PC-3 (cell line): ENCODE data around the gene CELF2. TPM values are rescaled to one million over a fixed set of nuclear protein-coding genes. Genes with fewer than 3 reads are reported as not detected.

Experiments
- ATAC-seq: fragments of 200-7000 bp; cut with Tn5 transposase; 2 replicates; pipeline ENCODE4 v1.9.1; 2020; ENCODE audit warnings: mild to moderate bottlenecking, moderate library complexity
- BruUV-seq: library from RNA; stranded (reverse); fragments of 400-500 nt; replicated peaks from 2 replicates; lab custom pipeline; 2021; lab: Mats Ljungman, UMichigan
- CTCF ChIA-PET: fragments of 300-600 bp; sonication (Branson Sonifier 250); formaldehyde crosslinking; loops from one replicate; lab custom pipeline; 2022; ENCODE audit warnings: antibody characterized with exemption; lab: Charles Lee
- POLR2A ChIA-PET: fragments of 300-600 bp; sonication (Branson Sonifier 250); formaldehyde crosslinking; loops from one replicate; lab custom pipeline; 2022; ENCODE audit warnings: antibody characterized with exemption; ENCODE audit not compliant: unreplicated experiment; lab: Charles Lee
- DNase-seq: peaks from one replicate; pipeline ENCODE4 v3.0.0-alpha.2; 2015
- H2AFZ ChIP-seq: fragments of 300-600 bp; sonication (generic); 2 replicates; pipeline ENCODE4 v1.6.0; 2016; ENCODE audit warnings: antibody characterized with exemption, low read length
- H3F3A ChIP-seq: fragments of 300-600 bp; sonication (generic); one replicate; pipeline ENCODE4 v1.6.0; 2017; ENCODE audit warnings: antibody characterized with exemption, low read length, control low read depth, mild to moderate bottlenecking; ENCODE audit not compliant: unreplicated experiment
- H3K27ac ChIP-seq: fragments of 300-600 bp; sonication (generic); 2 replicates; pipeline ENCODE4 v1.5.1; 2016; ENCODE audit warnings: mild to moderate bottlenecking, low read length
- H3K27me3 ChIP-seq: fragments of 300-600 bp; sonication (generic); 2 replicates; pipeline ENCODE4 v1.6.1; 2016; ENCODE audit warnings: low read length, mixed read lengths
- H3K36me3 ChIP-seq: fragments of 300-600 bp; sonication (generic); 2 replicates; pipeline ENCODE4 v1.6.1; 2016; ENCODE audit warnings: low read depth, mixed run types, low read length, mixed read lengths
- H3K4me1 ChIP-seq: fragments of 300-600 bp; sonication (generic); 2 replicates; pipeline ENCODE4 v1.5.1; 2016; ENCODE audit warnings: low read length; ENCODE audit not compliant: insufficient read depth
- H3K4me2 ChIP-seq: fragments of 300-600 bp; sonication (generic); 2 replicates; pipeline ENCODE4 v1.6.0; 2016; ENCODE audit warnings: low read length
- H3K4me3 ChIP-seq: fragments of 300-600 bp; sonication (generic); 2 replicates; pipeline ENCODE4 v1.5.1; 2016; ENCODE audit warnings: mild to moderate bottlenecking, low read length, mixed read lengths
- H3K79me2 ChIP-seq: fragments of 300-600 bp; sonication (generic); 2 replicates; pipeline ENCODE4 v1.6.1; 2017; ENCODE audit warnings: low read length, mixed read lengths
- H3K9ac ChIP-seq: fragments of 300-600 bp; sonication (generic); 2 replicates; pipeline ENCODE4 v1.6.0; 2016; ENCODE audit warnings: mild to moderate bottlenecking, low read length
- H3K9me2 ChIP-seq: fragments of 300-600 bp; sonication (generic); replicated peaks from 2 replicates; pipeline ENCODE4 v1.6.1; 2016; ENCODE audit warnings: mixed run types, low read length, mixed read lengths
- H3K9me3 ChIP-seq: fragments of 300-600 bp; sonication (generic); 2 replicates; pipeline ENCODE4 v1.6.1; 2016; ENCODE audit warnings: low read length, mixed read lengths
- H4K20me1 ChIP-seq: fragments of 300-600 bp; sonication (generic); 2 replicates; pipeline ENCODE4 v1.6.1; 2016; ENCODE audit warnings: low read length, mixed read lengths
- EZH2 ChIP-seq: fragments of 300-600 bp; sonication (generic); IDR thresholded peaks from one replicate; pipeline ENCODE4 v1.6.1; 2017; ENCODE audit warnings: antibody characterized with exemption, mild to moderate bottlenecking, low read length; ENCODE audit not compliant: unreplicated experiment
- EZH2phosphoT487 ChIP-seq: fragments of 300-600 bp; sonication (generic); IDR thresholded peaks from 2 replicates; pipeline ENCODE4 v1.6.1; 2018; ENCODE audit warnings: mild to moderate bottlenecking, antibody characterized with exemption, low read length, borderline replicate concordance
- intact Hi-C: fragments of 100-400 bp; cut with micrococcal nuclease; formaldehyde crosslinking; loops from 2 replicates; pipeline ENCODE4 v1.9.0; 2023
- total RNA-seq: library from RNA; depleted of rRNA; stranded (reverse); fragments of >200 nt; gene quantifications from 2 replicates; pipeline ENCODE4 v1.2.3, GENCODE V29; 2014
- TF ChIP-seq, protein P1 (sequence below): fragments of 300-600 bp; sonication (generic); conservative IDR thresholded peaks from 2 replicates; pipeline ENCODE4 v1.5.1; 2017; ENCODE audit warnings: antibody characterized with exemption, low read depth, mild to moderate bottlenecking, low read length

CELF2 gene
- total RNA-seq, 1 experiment from 2014 or later, result not detected

DNA sequence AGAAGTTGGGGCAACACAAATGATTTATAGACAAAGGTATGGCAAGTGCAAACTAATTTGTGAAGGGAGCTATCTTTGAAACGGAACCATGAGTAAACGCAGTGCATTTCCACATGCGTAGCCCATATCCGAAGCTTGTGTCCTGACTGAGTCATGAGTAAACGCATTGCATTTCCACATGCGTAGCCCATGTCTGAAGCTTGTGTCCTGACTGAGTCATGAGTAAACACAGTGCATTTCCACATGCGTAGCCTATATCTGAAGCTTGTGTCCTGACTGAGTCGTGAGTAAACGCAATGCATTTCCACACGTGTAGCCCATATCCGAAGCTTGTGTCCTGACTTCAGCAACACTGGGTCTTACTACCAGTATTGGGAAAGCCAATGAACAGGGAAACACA is 95.0 kb downstream of the CELF2 start:
- ATAC-seq (no peak), DNase-seq (peak; percentile 6)
- no peaks in the 10 kb centered on the region for H3K9me3 ChIP-seq
- H3K27ac ChIP-seq, result no peak overlapping the region
- no peak overlapping the region for H3K9ac ChIP-seq
- no peak for TF ChIP-seq EZH2phosphoT487
- no peaks in the 10 kb centered on the region for H3K79me2 ChIP-seq
- no peak overlapping the region for H3K4me2 ChIP-seq
- H3K9me2 ChIP-seq, result no peaks in the 10 kb centered on the region
- no peaks in the 10 kb centered on the region for H3K36me3 ChIP-seq
- no peak overlapping the region for H3K4me3 ChIP-seq
- intact Hi-C loops, result no loop called here
- no peaks in the 10 kb centered on the region for H3K4me1 ChIP-seq
- POLR2A ChIA-PET, result no interaction called here
- no TSS peak for BruUV-seq
- no peaks in the 10 kb centered on the region for H3K27me3 ChIP-seq
- H2AFZ ChIP-seq, result no peak overlapping the region
- H4K20me1 ChIP-seq, result no peaks in the 10 kb centered on the region
- no peaks in the 10 kb centered on the region for H3F3A ChIP-seq
- CTCF ChIA-PET, result no interaction called here

DNA sequence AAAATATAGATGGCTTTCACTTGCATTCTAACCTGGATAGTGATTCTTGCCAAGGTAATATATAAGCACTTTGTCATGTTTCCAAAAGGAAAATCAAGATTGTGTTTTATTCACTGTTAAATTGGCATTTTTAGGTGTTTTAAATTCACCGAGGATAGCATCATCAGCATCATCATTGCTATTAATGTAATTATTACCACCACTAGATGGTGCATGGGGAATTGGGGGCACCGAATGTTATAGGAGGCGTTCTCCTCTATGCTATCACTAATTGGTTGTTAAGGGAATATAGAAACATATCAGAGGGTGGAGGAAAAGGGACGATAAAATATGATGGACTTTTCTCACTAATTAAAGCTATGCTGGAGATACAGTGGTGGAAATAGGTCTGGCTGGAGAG is 95.5 kb downstream of the CELF2 start:
- intact Hi-C loops, result no loop called here
- ChIA-PET POLR2A (no interaction called here), CTCF (no interaction called here)
- ATAC-seq, result no peak
- Histone ChIP-seq H3K9me3 (no peaks in the 10 kb centered on the region), H2AFZ (no peak overlapping the region), H3K9ac (no peak overlapping the region), H3K27ac (no peak overlapping the region), H3K4me3 (no peak overlapping the region), H3K27me3 (no peaks in the 10 kb centered on the region), H3K4me1 (no peaks in the 10 kb centered on the region), H3K4me2 (no peak overlapping the region), H3K9me2 (no peaks in the 10 kb centered on the region), H4K20me1 (no peaks in the 10 kb centered on the region), H3F3A (no peaks in the 10 kb centered on the region), H3K79me2 (no peaks in the 10 kb centered on the region), H3K36me3 (no peaks in the 10 kb centered on the region)
- BruUV-seq, result no TSS peak
- no peak for DNase-seq
- no peak for TF ChIP-seq EZH2
- TF ChIP-seq, protein P1, sequence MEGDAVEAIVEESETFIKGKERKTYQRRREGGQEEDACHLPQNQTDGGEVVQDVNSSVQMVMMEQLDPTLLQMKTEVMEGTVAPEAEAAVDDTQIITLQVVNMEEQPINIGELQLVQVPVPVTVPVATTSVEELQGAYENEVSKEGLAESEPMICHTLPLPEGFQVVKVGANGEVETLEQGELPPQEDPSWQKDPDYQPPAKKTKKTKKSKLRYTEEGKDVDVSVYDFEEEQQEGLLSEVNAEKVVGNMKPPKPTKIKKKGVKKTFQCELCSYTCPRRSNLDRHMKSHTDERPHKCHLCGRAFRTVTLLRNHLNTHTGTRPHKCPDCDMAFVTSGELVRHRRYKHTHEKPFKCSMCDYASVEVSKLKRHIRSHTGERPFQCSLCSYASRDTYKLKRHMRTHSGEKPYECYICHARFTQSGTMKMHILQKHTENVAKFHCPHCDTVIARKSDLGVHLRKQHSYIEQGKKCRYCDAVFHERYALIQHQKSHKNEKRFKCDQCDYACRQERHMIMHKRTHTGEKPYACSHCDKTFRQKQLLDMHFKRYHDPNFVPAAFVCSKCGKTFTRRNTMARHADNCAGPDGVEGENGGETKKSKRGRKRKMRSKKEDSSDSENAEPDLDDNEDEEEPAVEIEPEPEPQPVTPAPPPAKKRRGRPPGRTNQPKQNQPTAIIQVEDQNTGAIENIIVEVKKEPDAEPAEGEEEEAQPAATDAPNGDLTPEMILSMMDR, result peak; percentile 28; the same call in 1 of the 2 replicates

DNA sequence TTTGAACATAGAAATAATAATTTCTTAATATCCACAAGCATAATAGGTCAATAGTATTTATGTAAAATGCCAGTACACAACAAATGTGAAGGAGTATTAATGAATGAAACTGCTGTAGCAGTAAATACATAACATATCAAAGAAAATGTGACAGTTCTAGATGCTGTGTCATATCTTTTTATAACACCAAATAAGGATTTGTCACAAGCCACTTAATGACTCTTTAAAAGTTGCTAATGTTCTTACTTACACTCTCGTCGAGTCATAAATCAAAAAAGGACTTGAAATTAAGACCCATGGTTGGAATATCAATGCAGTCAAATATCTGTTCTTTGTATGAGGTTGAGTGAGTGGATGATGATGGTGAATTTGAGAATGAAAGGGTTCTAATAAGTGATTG is 96.6 kb downstream of the CELF2 start:
- H3K9me3 ChIP-seq, result no peaks in the 10 kb centered on the region
- ChIA-PET CTCF (no interaction called here), POLR2A (no interaction called here)
- TF ChIP-seq EZH2phosphoT487 (no peak), EZH2 (no peak)
- TF ChIP-seq, protein P1, result no peak
- no peak overlapping the region for H3K4me2 ChIP-seq
- H3K79me2 ChIP-seq, result no peaks in the 10 kb centered on the region
- no peak overlapping the region for H3K9ac ChIP-seq
- no peak for DNase-seq
- BruUV-seq, result no TSS peak
- no peak for ATAC-seq
- H4K20me1 ChIP-seq, result no peaks in the 10 kb centered on the region
- H3K9me2 ChIP-seq, result no peaks in the 10 kb centered on the region
- no peaks in the 10 kb centered on the region for H3F3A ChIP-seq
- no peak overlapping the region for H3K27ac ChIP-seq
- no peak overlapping the region for H2AFZ ChIP-seq
- no peaks in the 10 kb centered on the region for H3K27me3 ChIP-seq
- no peaks in the 10 kb centered on the region for H3K36me3 ChIP-seq
- intact Hi-C loops, result no loop called here
- no peaks in the 10 kb centered on the region for H3K4me1 ChIP-seq
- no peak overlapping the region for H3K4me3 ChIP-seq
